Neural crest cell (in vitro differentiated cells): ENCODE results near the gene SMARCC1. TPM values are rescaled to one million over a fixed set of nuclear protein-coding genes. Genes with fewer than 3 reads are reported as not detected.
"Not testable (repeated sequence)": the region's sequence is repeated elsewhere in the genome, so short reads cannot be mapped to it uniquely, and the experiment has no call there.

Experiments used
- DNase-seq: peaks from one replicate; pipeline ENCODE4 v3.0.0; 2021; ENCODE audit warnings: low read depth, mixed read lengths, low spot score
- H3K27ac Mint-ChIP-seq: one replicate; pipeline ENCODE4 v1.8.0; 2021; ENCODE audit warnings: mild to moderate bottlenecking, mixed read lengths; ENCODE audit not compliant: unreplicated experiment
- H3K27me3 Mint-ChIP-seq: 2 replicates; pipeline ENCODE4 v1.8.0; 2021; ENCODE audit warnings: low read depth, mild to moderate bottlenecking, mixed read lengths
- H3K36me3 Mint-ChIP-seq: 2 replicates; pipeline ENCODE4 v1.8.0; 2021; ENCODE audit warnings: low read depth, mild to moderate bottlenecking, mixed read lengths
- H3K4me1 Mint-ChIP-seq: 2 replicates; pipeline ENCODE4 v1.8.0; 2021; ENCODE audit warnings: mixed read lengths
- H3K4me3 Mint-ChIP-seq: one replicate; pipeline ENCODE4 v1.8.0; 2021; ENCODE audit warnings: mild to moderate bottlenecking, mixed read lengths
- H3K9me3 Mint-ChIP-seq: 2 replicates; pipeline ENCODE4 v1.8.0; 2021; ENCODE audit warnings: mixed read lengths
- CTCF ChIP-seq: fragments of 200-600 bp; sonication (generic); conservative IDR thresholded peaks from 2 replicates; pipeline ENCODE4 v1.5.0; 2021; ENCODE audit warnings: antibody characterized with exemption, mild to moderate bottlenecking
- long read RNA-seq: library from polyadenylated mRNA; unstranded; transcript quantifications from one replicate; pipeline ENCODE4 v2.0.0, GENCODE V29; 2020
- total RNA-seq: library from RNA; stranded (reverse); gene quantifications from 2 replicates; pipeline ENCODE4 v1.2.1, GENCODE V29; 2021

The SMARCC1 gene
- 281 and 308 TPM in 2 replicates for total RNA-seq
- long read RNA-seq, partial matches to known transcripts = 54 of 92 reads
- long read RNA-seq, other reads (novel, unspliced or antisense) = 38 of 92 reads

GRCh38 chr3:47781685-47782445 lies at the start of gene SMARCC1:
Gene SMARCC1 (minus strand): TSS chr3:47781893. CDS start chr3:47781797, 96 bp downstream.
- peaks cover 27% of the 10 kb centered on the region for H3K4me1 Mint-ChIP-seq
- peaks cover 6% of the 10 kb centered on the region for H3K36me3 Mint-ChIP-seq
- H3K27ac Mint-ChIP-seq = peak within 1 kb of the TSS; percentile 99
- peak; percentile 97 for DNase-seq
- H3K4me3 Mint-ChIP-seq = peak within 1 kb of the TSS; percentile 96
- no peaks in the 10 kb centered on the region for H3K9me3 Mint-ChIP-seq
- H3K27me3 Mint-ChIP-seq = peaks cover 3% of the 10 kb centered on the region
- peak; percentile 20 for TF ChIP-seq CTCF

GRCh38 chr3:47829482-47829881 lies 47.8 kb upstream of the SMARCC1 start:
- peaks cover 21% of the 10 kb centered on the region for H3K4me1 Mint-ChIP-seq
- not testable (repeated sequence) for DNase-seq, H3K9me3 Mint-ChIP-seq, H3K27ac Mint-ChIP-seq, H3K4me3 Mint-ChIP-seq, H3K27me3 Mint-ChIP-seq
- H3K36me3 Mint-ChIP-seq = peaks cover 27% of the 10 kb centered on the region

- Mint-ChIP-seq H3K36me3 (peaks cover 22% of the 10 kb centered on the region), H3K27ac (peak overlapping the region; percentile 96), H3K9me3 (no peaks in the 10 kb centered on the region), H3K4me3 (peak overlapping the region; percentile 97), H3K27me3 (no peaks in the 10 kb centered on the region), H3K4me1 (peaks cover 24% of the 10 kb centered on the region)
- no peak for DNase-seq
- TF ChIP-seq CTCF = no peak
Measured at GRCh38 chr3:47825590-47825989, 43.9 kb upstream of the SMARCC1 start.

GRCh38 chr3:47824541-47825473 lies 43.1 kb upstream of the SMARCC1 start:
- H3K27me3 Mint-ChIP-seq = no peaks in the 10 kb centered on the region
- peaks cover 24% of the 10 kb centered on the region for H3K4me1 Mint-ChIP-seq
- no peaks in the 10 kb centered on the region for H3K9me3 Mint-ChIP-seq
- H3K36me3 Mint-ChIP-seq = peaks cover 26% of the 10 kb centered on the region
- peak overlapping the region; percentile 96 for H3K27ac Mint-ChIP-seq
- TF ChIP-seq CTCF = peak; percentile 84
- peak overlapping the region; percentile 97 for H3K4me3 Mint-ChIP-seq
- peak; percentile 71 for DNase-seq

GRCh38 chr3:47817609-47818008 lies 35.9 kb upstream of the SMARCC1 start:
- Mint-ChIP-seq H3K4me1 (no peaks in the 10 kb centered on the region), H3K9me3 (no peaks in the 10 kb centered on the region), H3K36me3 (peaks cover 21% of the 10 kb centered on the region), H3K27me3 (no peaks in the 10 kb centered on the region), H3K4me3 (no peak overlapping the region), H3K27ac (no peak overlapping the region)
- DNase-seq = no peak
- no peak for TF ChIP-seq CTCF
